ENCODE results near the gene LTBP1. TPM values are rescaled to one million over a fixed set of nuclear protein-coding genes. Genes with fewer than 3 reads are reported as not detected.
A peak's percentile ranks its signal among the peaks of the same experiment; 100 is the strongest.

The LTBP1 gene
- total RNA-seq, 1 experiment from 2014 or later, result 10.3 TPM

DNA sequence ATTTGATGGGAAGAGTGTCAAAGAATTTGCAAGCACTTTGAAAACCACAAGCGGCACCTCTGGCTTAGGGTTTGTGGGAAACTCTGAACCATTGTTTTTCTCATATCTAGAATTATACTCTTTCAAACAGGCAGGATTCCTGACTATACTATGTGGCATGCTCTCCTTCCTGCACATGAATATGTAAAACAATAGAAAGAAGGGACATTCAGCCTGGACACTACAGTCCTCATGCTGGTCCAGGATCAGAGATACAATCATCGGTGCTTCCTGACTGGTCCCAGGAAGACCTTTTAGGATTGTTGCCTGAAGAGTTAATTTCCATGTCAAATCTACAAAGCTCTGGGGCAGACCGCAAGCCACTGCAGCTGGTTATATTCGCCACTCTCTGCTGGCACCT, 474.0 kb downstream of the LTBP1 start:
- no peak overlapping the region for H2AFZ ChIP-seq
- TF ChIP-seq EZH2 (IDR thresholded peaks at IDR 0.05; ENCODE audit: low read depth), result no peak
- TF ChIP-seq, protein P1, sequence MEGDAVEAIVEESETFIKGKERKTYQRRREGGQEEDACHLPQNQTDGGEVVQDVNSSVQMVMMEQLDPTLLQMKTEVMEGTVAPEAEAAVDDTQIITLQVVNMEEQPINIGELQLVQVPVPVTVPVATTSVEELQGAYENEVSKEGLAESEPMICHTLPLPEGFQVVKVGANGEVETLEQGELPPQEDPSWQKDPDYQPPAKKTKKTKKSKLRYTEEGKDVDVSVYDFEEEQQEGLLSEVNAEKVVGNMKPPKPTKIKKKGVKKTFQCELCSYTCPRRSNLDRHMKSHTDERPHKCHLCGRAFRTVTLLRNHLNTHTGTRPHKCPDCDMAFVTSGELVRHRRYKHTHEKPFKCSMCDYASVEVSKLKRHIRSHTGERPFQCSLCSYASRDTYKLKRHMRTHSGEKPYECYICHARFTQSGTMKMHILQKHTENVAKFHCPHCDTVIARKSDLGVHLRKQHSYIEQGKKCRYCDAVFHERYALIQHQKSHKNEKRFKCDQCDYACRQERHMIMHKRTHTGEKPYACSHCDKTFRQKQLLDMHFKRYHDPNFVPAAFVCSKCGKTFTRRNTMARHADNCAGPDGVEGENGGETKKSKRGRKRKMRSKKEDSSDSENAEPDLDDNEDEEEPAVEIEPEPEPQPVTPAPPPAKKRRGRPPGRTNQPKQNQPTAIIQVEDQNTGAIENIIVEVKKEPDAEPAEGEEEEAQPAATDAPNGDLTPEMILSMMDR (conservative IDR thresholded peaks at IDR 0.05), result no peak
- no peaks in the 10 kb centered on the region for H3K79me2 ChIP-seq (ENCODE audit: low read depth)
- no TSS peak for BruUV-seq (replicated peaks)
- ChIA-PET CTCF (no interaction called here), POLR2A (ENCODE audit: unreplicated experiment) (no interaction called here)
- no peaks in the 10 kb centered on the region for H3K4me1 ChIP-seq (replicated peaks; ENCODE audit: insufficient read depth)
- no peak overlapping the region for H3K4me3 ChIP-seq
- no peak overlapping the region for H3K27ac ChIP-seq
- intact Hi-C loops (cut with micrococcal nuclease; ENCODE audit: unreplicated experiment), result no loop called here
- no peaks in the 10 kb centered on the region for H3K9me3 ChIP-seq (ENCODE audit: insufficient read depth, low read depth)
- H4K20me1 ChIP-seq (ENCODE audit: insufficient read depth), result no peaks in the 10 kb centered on the region
- no peak for DNase-seq
- H3F3A ChIP-seq (ENCODE audit: insufficient read depth, low read depth), result no peaks in the 10 kb centered on the region
- H3K9me2 ChIP-seq (ENCODE audit: insufficient read depth), result no peaks in the 10 kb centered on the region
- H3K36me3 ChIP-seq (ENCODE audit: low read depth), result no peaks in the 10 kb centered on the region
- no peak overlapping the region for H3K4me2 ChIP-seq
- no peaks in the 10 kb centered on the region for H3K27me3 ChIP-seq (ENCODE audit: insufficient read depth, low read depth)

DNA sequence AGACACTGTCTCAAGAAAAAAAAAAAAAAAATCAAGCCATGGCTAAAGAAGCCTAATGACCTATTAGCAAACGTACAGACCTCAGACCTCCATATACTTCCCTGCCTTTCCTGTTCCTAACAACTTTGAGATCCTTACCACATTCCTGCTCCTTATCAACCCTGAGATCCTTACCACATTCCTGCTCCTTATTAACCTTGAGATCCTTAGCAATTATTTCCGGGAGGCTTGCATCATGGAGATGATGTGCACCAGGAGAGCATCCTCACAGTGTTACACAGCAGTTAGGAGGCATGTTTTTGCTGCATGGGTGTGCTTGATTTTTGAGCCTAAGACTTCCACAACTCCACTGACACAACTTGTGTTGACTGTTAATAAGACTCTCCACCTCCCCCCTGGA, 475.1 kb downstream of the LTBP1 start:
- intact Hi-C loops (cut with micrococcal nuclease; ENCODE audit: unreplicated experiment), result no loop called here
- Histone ChIP-seq H3K4me2 (no peak overlapping the region), H3K36me3 (ENCODE audit: low read depth) (no peaks in the 10 kb centered on the region), H3K79me2 (ENCODE audit: low read depth) (no peaks in the 10 kb centered on the region), H4K20me1 (ENCODE audit: insufficient read depth) (no peaks in the 10 kb centered on the region), H3K4me3 (no peak overlapping the region), H3K27ac (no peak overlapping the region), H3K27me3 (ENCODE audit: insufficient read depth, low read depth) (no peaks in the 10 kb centered on the region), H2AFZ (no peak overlapping the region), H3F3A (ENCODE audit: insufficient read depth, low read depth) (no peaks in the 10 kb centered on the region), H3K9me3 (ENCODE audit: insufficient read depth, low read depth) (no peaks in the 10 kb centered on the region), H3K9me2 (ENCODE audit: insufficient read depth) (0 out of 2 replicates have a peak, but pooled peaks cover 3% of the 10 kb centered on the region), H3K4me1 (replicated peaks; ENCODE audit: insufficient read depth) (no peaks in the 10 kb centered on the region)
- POLR2A ChIA-PET (ENCODE audit: unreplicated experiment), result no interaction called here
- TF ChIP-seq, protein P1 (conservative IDR thresholded peaks at IDR 0.05), result no peak
- TF ChIP-seq EZH2 (IDR thresholded peaks at IDR 0.05; ENCODE audit: low read depth), result no peak
- BruUV-seq (replicated peaks), result no TSS peak
- CTCF ChIA-PET, result no interaction called here
- peak in 1 of 2 experiments; percentile 34 for DNase-seq

DNA sequence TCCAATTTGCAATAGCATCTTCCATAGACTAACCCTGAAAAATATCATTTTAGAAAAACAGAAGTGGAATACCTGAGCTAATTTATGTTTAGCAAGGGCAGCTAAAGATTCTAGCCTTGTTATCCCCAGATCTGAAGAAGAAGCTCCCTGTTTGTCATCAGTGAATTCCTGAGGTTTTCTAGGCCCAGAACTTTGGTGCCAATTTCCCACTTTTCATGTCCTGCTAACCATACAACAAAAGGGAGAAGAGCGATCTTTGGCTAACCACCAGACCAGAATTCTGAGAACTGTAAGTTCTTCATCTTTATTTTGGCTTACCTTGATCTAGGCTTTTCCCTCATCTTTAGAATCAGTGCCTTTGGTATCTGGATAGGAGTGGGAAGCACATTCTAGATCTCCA, 478.4 kb downstream of the LTBP1 start:
- Histone ChIP-seq H3K9me3 (ENCODE audit: insufficient read depth, low read depth) (no peaks in the 10 kb centered on the region), H3K4me1 (replicated peaks; ENCODE audit: insufficient read depth) (no peaks in the 10 kb centered on the region), H3K27ac (no peak overlapping the region), H3K4me2 (no peak overlapping the region), H3K36me3 (ENCODE audit: low read depth) (no peaks in the 10 kb centered on the region), H3K27me3 (ENCODE audit: insufficient read depth, low read depth) (no peaks in the 10 kb centered on the region), H3K79me2 (ENCODE audit: low read depth) (no peaks in the 10 kb centered on the region), H3K4me3 (no peak overlapping the region), H2AFZ (no peak overlapping the region), H3F3A (ENCODE audit: insufficient read depth, low read depth) (no peaks in the 10 kb centered on the region), H3K9me2 (ENCODE audit: insufficient read depth) (0 out of 2 replicates have a peak, but pooled peaks cover 3% of the 10 kb centered on the region), H4K20me1 (ENCODE audit: insufficient read depth) (no peaks in the 10 kb centered on the region)
- CTCF ChIA-PET, result no interaction called here
- POLR2A ChIA-PET (ENCODE audit: unreplicated experiment), result no interaction called here
- BruUV-seq (replicated peaks), result no TSS peak
- no peak for DNase-seq
- intact Hi-C loops (cut with micrococcal nuclease; ENCODE audit: unreplicated experiment), result no loop called here
- no peak for TF ChIP-seq EZH2 (IDR thresholded peaks at IDR 0.05; ENCODE audit: low read depth)
- TF ChIP-seq, protein P1 (conservative IDR thresholded peaks at IDR 0.05), result no peak
